ENCODE data around the gene COMMD6.

The COMMD6 gene

GRCh38 chr13:75530549-75530961 lies 7.1 kb downstream of the COMMD6 start:
- DNase-seq (ENCODE audit: low read depth, low spot score), result no peak

- DNase-seq (ENCODE audit: low read depth, low spot score), result no peak
Observed at GRCh38 chr13:75521956-75522355, 15.7 kb downstream of the COMMD6 start.

- DNase-seq (ENCODE audit: low read depth, low spot score), result no peak
Observed at GRCh38 chr13:75518439-75519088, 19.1 kb downstream of the COMMD6 start.

DNA sequence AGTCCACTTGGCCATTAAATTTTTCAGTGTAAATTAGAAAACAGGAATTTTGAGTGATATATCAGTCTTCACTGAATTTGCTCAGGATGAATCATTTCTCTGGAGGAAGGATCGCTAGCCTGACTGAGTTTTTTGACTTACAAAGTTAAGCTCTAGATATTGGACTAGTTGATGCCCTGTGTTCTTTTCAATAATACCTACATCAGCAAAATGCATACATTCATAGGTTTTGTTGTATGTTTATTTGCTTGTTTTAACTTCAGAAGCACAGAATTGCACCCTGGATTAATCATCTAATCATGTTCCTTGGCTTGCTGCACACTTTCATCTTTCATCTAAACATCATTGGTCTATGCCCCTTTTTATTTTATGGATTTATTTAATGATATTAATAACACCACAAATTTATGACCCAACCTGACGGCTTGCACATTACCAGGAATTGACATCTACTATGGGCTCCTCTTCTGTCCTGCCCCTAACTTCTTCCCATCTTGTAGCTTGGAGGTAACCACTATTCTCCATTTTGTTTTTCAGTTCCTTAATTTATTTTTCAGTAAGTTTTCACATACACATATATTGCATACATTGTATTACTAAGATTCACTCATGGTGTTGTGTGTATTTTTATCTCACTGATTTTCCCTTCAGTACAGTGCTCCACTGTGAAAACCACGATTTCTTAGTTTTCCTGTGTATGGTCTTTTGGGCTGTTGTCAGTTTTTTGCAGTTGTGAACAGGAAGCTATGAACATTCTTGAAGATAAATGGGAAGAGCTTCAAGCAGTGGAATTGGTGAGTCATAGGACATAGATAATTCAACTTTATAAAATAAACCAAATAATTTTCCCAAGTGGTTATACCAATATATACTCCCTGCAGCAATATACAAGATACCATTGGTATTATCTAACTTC lies 23.3 kb downstream of the COMMD6 start:
- DNase-seq (ENCODE audit: low read depth, low spot score), result no peak

DNA sequence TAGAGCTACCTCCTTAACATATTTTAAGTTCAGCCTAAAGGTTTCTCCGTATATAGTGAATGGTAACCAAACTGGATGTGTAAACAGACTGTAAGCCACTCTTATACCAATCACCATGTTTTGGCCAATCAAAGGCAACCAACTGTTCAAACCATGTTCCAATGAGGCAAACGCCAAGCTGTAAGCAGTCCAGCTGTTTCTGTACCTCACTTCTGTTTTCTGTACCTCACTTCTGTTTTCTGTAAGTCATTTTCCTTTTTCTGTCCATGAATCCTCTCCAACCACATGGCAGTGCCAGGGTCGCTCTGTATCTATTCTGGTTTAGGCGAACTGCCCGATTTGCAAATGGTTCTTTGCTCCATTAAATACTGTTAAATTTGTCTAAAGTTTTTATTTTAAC lies 24.4 kb downstream of the COMMD6 start:
- DNase-seq (ENCODE audit: low read depth, low spot score), result no peak

DNA sequence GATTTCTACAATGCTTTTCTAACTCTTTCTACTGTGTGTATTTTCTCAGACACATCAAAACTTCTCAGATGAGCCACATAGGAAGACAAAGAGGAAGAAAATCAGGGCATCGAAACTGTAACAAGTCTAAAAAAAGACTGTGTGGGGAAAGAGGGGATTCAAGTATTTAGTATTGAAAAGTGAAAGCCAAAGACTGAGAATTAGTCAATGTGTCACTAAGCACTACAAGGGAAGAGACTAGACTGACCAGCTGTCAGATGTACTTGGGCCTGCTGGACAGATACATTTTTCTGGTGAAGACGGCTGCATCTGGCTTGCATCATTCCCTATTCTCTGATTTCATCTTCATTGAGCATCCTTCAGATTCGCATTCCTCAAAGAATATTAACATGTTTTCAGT lies 25.4 kb downstream of the COMMD6 start:
- DNase-seq (ENCODE audit: low read depth, low spot score), result no peak

DNA sequence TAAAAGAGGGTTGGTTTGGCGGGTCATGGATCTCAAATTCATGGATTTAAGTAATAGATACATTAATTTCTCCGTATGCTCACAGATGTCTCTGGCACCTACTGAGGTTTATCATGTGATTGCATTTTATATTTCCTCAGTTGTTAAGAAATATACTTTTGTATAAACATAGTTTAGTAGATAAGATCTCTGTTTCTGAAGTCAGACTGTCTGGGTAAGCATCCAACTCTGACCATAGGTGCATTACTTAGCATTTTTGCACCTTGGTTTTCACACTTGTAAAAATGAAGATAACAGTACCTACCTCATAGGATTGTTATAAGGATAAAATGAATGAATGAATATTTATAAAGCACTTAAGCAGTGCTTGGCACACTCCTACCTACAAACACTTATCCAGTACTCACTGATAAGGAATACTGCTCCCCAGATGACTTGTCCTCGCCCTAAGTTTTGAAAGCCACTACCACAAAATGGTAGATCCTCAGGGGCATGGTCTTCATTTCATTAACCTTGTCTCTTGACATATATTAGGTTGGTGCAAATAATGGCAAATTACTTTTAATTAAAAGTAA lies 26.5 kb downstream of the COMMD6 start:
- DNase-seq (ENCODE audit: low read depth, low spot score), result no peak

DNA sequence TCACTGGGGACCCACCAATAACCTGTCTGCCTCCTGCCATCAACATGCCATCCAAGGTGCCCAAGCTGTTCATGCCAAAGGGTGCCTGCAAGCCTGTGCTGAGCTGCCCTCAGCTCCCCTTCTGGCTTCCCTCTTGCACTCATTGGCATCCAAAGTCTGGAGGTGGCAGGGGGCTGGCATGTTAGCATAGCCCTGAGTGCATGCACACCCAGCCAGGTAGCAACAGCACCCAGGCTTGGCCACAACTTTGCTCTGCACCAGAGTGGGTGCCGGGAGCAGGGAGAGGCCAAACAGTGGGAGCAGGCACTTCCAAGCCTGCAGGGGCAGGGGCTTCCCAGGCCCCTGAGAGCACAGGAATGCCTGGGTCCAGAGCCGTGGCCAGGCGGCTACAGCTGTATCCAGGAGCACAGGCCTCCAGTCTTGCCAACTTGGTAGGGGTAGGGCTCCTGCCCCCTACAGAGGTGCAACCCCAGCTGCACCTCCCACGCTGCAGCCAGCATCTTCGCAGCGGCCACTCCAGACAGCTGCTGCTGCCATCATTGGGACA lies 29.6 kb downstream of the COMMD6 start:
- no peak for DNase-seq (ENCODE audit: low read depth, low spot score)

GRCh38 chr13:75507027-75508001 lies 30.3 kb downstream of the COMMD6 start:
- DNase-seq (ENCODE audit: low read depth, low spot score), result no peak

DNA sequence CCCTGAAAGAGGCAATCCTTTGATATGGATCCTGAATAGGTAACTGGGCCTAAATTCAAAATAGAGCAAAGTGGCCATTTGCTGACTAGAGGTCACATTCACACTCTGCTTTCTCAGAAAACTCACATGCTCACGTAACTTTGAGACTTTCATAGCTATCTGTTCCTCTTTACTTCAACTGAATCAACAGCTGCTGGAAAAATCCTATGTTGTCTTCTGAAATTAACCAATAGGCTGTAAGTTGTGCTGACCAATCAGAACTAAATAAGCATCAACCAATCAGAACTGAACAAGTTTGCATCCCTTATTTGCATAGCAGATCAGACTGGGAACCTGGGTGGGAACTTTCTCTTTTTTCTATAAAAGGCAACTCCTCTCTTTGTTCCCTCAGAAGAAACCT lies 31.6 kb downstream of the COMMD6 start:
- DNase-seq (ENCODE audit: low read depth, low spot score), result no peak

- no peak for DNase-seq (ENCODE audit: low read depth, low spot score)
Observed at GRCh38 chr13:75505327-75505726, 32.3 kb downstream of the COMMD6 start.

GRCh38 chr13:75495938-75496337 lies 41.7 kb downstream of the COMMD6 start:
- DNase-seq (ENCODE audit: low read depth, low spot score), result no peak

DNA sequence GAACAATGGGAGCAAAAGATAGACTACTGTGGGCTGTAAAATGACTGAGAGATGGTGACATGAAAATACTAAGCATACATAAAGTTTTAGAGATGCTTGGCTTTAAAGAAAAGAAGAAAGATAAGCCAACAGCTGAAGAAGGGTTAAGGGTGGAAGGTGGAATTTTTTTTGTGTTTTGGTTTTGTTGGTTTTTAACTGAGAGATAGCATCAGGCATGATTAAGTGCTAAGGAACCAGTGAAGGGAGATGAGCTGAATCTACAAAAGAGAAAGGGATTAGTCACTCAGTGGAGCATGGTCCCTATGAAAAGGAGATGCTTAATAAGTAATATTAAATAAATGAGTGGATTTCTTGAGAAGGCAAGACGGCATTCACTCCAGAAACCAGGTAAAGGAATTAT lies 43.1 kb downstream of the COMMD6 start:
- no peak for DNase-seq (ENCODE audit: low read depth, low spot score)

- DNase-seq (ENCODE audit: low read depth, low spot score), result no peak
Observed at GRCh38 chr13:75493156-75493555, 44.5 kb downstream of the COMMD6 start.

GRCh38 chr13:75492389-75492788 lies 45.3 kb downstream of the COMMD6 start:
- no peak for DNase-seq (ENCODE audit: low read depth, low spot score)

DNA sequence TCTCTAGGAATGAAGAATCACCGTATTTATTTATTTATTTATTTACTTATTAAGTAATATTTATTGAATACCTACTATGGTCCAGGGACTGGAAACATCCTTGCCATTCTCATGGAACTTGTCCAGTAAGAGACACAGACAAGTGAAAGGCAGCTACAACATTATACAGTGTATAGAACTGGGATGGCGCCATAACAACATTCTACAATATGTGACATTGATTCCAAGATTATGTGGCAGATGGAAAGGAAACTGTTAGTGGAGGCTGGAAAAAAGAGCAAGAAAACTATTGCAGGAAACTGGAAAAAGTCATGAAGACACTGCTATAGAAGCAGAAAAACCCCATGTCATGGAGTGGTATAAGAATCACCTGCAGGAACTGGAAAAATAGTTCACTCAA lies 46.3 kb downstream of the COMMD6 start:
- DNase-seq (ENCODE audit: low read depth, low spot score), result no peak

GRCh38 chr13:75489502-75490263 lies 48.0 kb downstream of the COMMD6 start:
- no peak for DNase-seq (ENCODE audit: low read depth, low spot score)

GRCh38 chr13:75486146-75487062 lies 51.2 kb downstream of the COMMD6 start:
- no peak for DNase-seq (ENCODE audit: low read depth, low spot score)

- DNase-seq (ENCODE audit: low read depth, low spot score), result no peak
Observed at GRCh38 chr13:75485286-75486062, 52.2 kb downstream of the COMMD6 start.
